Forelimb muscle (tissue), 1 donor: ENCODE data around the gene RIMS1. TPM values are rescaled to one million over a fixed set of nuclear protein-coding genes. Genes with fewer than 3 reads are reported as not detected.

Experiments used
- DNase-seq: peaks from one replicate; pipeline ENCODE4 v3.0.0-alpha.2; 2013; ENCODE audit warnings: low read depth
- polyA plus RNA-seq: library from polyadenylated mRNA; unstranded; fragments of 120-200 nt; gene quantifications from one replicate; pipeline ENCODE4 v1.2.1, GENCODE V29; 2013; ENCODE audit not compliant: insufficient read length

Gene RIMS1
- polyA plus RNA-seq, 1 donor: 0.75 TPM

- peak; percentile 6 for DNase-seq
These were observed 198.7 kb downstream of the RIMS1 start for GRCh38 chr6:72084992-72085569.

- no peak for DNase-seq
These were observed 208.2 kb downstream of the RIMS1 start for GRCh38 chr6:72094506-72094905.

- DNase-seq: no peak
These were observed 216.2 kb downstream of the RIMS1 start for GRCh38 chr6:72102561-72102960.

- DNase-seq: no peak
These were observed 225.3 kb downstream of the RIMS1 start for GRCh38 chr6:72111611-72112010.

GRCh38 chr6:72130327-72130726, 244.0 kb downstream of the RIMS1 start:
- no peak for DNase-seq

- DNase-seq: no peak
These were observed 246.1 kb downstream of the RIMS1 start for GRCh38 chr6:72132427-72132826.

- no peak for DNase-seq
These were observed 246.5 kb downstream of the RIMS1 start for GRCh38 chr6:72132851-72133250.

GRCh38 chr6:72133324-72133723, 247.0 kb downstream of the RIMS1 start:
- DNase-seq: no peak

GRCh38 chr6:72140795-72141194, 254.4 kb downstream of the RIMS1 start:
- DNase-seq: no peak

- DNase-seq: no peak
These were observed 263.4 kb downstream of the RIMS1 start for GRCh38 chr6:72149715-72150114.

- no peak for DNase-seq
These were observed 265.4 kb downstream of the RIMS1 start for GRCh38 chr6:72151742-72152141.

- no peak for DNase-seq
These were observed 289.6 kb downstream of the RIMS1 start for GRCh38 chr6:72175916-72176315.

- no peak for DNase-seq
These were observed 296.2 kb downstream of the RIMS1 start for GRCh38 chr6:72182337-72183246.

- DNase-seq: no peak
These were observed 317.6 kb downstream of the RIMS1 start for GRCh38 chr6:72203983-72204382.

GRCh38 chr6:72205500-72205899, 319.1 kb downstream of the RIMS1 start:
- DNase-seq: no peak

GRCh38 chr6:72206606-72207005, 320.3 kb downstream of the RIMS1 start:
- no peak for DNase-seq

GRCh38 chr6:72212686-72213085, 326.3 kb downstream of the RIMS1 start:
- DNase-seq: no peak

GRCh38 chr6:72213654-72214053, 327.3 kb downstream of the RIMS1 start:
- no peak for DNase-seq

GRCh38 chr6:72216222-72217068, 330.1 kb downstream of the RIMS1 start:
- DNase-seq: no peak

- DNase-seq: no peak
These were observed 331.3 kb downstream of the RIMS1 start for GRCh38 chr6:72217626-72218025.

- DNase-seq: no peak
These were observed 331.8 kb downstream of the RIMS1 start for GRCh38 chr6:72218125-72218524.

- no peak for DNase-seq
These were observed 333.2 kb downstream of the RIMS1 start for GRCh38 chr6:72219536-72219935.
